Testis (tissue), 2 donors: ENCODE results near the gene SARS2.
"Not testable (repeated sequence)": the region's sequence is repeated elsewhere in the genome, so short reads cannot be mapped to it uniquely, and the experiment has no call there.

Experiments
- POLR2A ChIP-seq: fragments of 450-650 bp; IDR thresholded peaks from one replicate; pipeline ENCODE4 v1.6.1; 2017; ENCODE audit warnings: antibody characterized with exemption, mild to moderate bottlenecking, moderate library complexity
- TF ChIP-seq, protein P1 (sequence below), 3 experiments: fragments of 450-650 bp in 2 of 3; fragments of 200-600 bp in 1 of 3; sonication (generic) in 1 of 3; IDR thresholded peaks; one replicate each; pipeline ENCODE4 v1.5.1; 2016 to 2019; ENCODE audit warnings: antibody characterized with exemption in 3 of 3, mild to moderate bottlenecking in 2 of 3, moderate library complexity in 1 of 3

DNA sequence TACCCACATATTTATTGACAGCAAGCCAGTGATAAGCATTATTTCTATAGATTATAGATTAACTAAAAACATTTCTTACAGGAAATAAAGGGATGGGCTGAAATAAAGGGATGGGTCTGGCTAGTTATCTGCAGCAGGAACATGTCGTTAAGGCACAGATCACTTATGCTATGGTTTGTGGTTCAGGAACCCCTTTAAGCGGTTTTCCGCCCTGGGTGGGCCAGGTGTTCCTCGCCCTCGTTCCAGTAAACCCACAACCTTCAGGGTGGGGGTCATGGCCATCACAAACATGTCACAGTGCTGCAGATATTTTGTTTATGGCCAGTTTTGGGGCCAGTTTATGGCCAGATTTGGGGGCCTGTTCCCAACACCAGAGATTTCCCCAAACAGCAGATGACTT is 10.9 kb upstream of the SARS2 start:
- TF ChIP-seq, protein P1, sequence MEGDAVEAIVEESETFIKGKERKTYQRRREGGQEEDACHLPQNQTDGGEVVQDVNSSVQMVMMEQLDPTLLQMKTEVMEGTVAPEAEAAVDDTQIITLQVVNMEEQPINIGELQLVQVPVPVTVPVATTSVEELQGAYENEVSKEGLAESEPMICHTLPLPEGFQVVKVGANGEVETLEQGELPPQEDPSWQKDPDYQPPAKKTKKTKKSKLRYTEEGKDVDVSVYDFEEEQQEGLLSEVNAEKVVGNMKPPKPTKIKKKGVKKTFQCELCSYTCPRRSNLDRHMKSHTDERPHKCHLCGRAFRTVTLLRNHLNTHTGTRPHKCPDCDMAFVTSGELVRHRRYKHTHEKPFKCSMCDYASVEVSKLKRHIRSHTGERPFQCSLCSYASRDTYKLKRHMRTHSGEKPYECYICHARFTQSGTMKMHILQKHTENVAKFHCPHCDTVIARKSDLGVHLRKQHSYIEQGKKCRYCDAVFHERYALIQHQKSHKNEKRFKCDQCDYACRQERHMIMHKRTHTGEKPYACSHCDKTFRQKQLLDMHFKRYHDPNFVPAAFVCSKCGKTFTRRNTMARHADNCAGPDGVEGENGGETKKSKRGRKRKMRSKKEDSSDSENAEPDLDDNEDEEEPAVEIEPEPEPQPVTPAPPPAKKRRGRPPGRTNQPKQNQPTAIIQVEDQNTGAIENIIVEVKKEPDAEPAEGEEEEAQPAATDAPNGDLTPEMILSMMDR (IDR thresholded peaks at IDR 0.05), result not testable (repeated sequence)
- TF ChIP-seq POLR2A, result not testable (repeated sequence)
